ENCODE results near the gene ROBO1.

ROBO1 gene

DNA sequence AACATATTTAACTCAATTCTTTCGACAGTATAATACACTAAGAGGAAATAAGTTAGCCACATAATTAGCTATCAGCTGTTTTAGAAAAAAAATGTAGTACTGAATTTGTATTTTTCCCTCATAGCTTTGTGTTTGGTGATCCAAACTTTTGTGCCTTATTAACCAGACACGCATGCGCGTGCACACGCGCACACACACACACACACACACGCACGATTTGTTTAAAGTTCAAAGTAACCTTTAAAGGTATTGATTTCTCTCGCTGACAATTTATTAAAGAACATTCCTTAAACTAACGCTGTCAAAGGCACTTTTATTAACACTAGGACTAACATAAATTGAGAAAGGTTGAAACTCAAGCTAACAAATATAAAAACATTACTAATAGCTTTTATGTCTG, 198.9 kb downstream of the ROBO1 start:
- no peak overlapping the region for H3K27ac ChIP-seq
- no peak overlapping the region for H3K4me3 ChIP-seq
- no peak for DNase-seq (ENCODE audit: low spot score)
- TF ChIP-seq CTCF (IDR thresholded peaks at IDR 0.05), result no peak

DNA sequence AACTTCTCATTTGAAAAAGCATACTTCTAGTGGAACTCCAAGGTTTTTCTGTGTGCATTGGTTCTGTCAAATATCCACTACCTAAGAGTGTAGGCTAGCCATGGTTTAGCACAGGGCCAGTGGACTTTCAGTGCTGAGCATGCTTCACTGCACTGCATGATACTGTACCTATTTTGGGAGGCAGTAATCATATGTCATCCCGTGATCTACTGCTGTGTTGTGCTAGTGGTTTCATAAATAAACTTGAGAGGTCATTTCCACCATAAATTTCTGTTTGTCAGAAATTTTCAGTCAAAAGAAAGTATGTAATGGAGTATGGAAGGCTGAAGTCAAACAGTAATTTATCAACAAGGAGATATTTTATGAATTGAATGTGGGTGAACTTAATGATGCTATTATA, 203.6 kb downstream of the ROBO1 start:
- no peak for TF ChIP-seq CTCF (IDR thresholded peaks at IDR 0.05)
- Histone ChIP-seq H3K4me3 (no peak overlapping the region), H3K27ac (no peak overlapping the region)
- DNase-seq (ENCODE audit: low spot score), result no peak

- no peak for DNase-seq (ENCODE audit: low spot score)
- no peak overlapping the region for H3K27ac ChIP-seq
- no peak for TF ChIP-seq CTCF (IDR thresholded peaks at IDR 0.05)
Measured at GRCh38 chr3:79560698-79561097, 207.1 kb downstream of the ROBO1 start.

GRCh38 chr3:79558943-79559342, 208.9 kb downstream of the ROBO1 start:
- H3K27ac ChIP-seq, result no peak overlapping the region
- DNase-seq (ENCODE audit: low spot score), result no peak
- H3K4me3 ChIP-seq, result no peak overlapping the region
- TF ChIP-seq CTCF (IDR thresholded peaks at IDR 0.05), result no peak

More at GRCh38 chr3:79560698-79561097, 207.1 kb downstream of the ROBO1 start:
- no peak overlapping the region for H3K4me3 ChIP-seq

DNA sequence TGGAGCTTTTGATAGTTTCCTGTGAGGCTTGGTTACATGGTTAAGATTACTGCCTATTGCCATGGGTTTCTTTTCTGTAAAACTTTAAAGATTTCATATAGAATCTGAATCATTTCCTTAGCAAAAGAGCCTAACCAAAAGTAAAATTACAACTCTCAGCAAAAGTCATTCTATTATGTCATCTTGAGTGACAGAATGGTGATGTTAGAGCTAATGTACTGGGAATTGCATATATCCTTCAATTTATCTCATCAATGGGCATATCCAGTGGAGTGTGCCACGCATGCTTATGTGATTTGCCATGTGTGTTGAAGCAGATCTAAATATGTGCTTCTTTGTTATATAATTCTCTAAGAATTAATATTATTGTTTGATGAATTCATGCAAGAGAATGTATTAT, 212.1 kb downstream of the ROBO1 start:
- H3K4me3 ChIP-seq, result no peak overlapping the region
- TF ChIP-seq CTCF (IDR thresholded peaks at IDR 0.05), result no peak
- H3K27ac ChIP-seq, result no peak overlapping the region
- no peak for DNase-seq (ENCODE audit: low spot score)

- TF ChIP-seq CTCF (IDR thresholded peaks at IDR 0.05), result no peak
- DNase-seq (ENCODE audit: low spot score), result no peak
- H3K27ac ChIP-seq, result no peak overlapping the region
- H3K4me3 ChIP-seq, result no peak overlapping the region
Measured at GRCh38 chr3:79551997-79552396, 215.8 kb downstream of the ROBO1 start.

- TF ChIP-seq CTCF (IDR thresholded peaks at IDR 0.05), result no peak
- DNase-seq (ENCODE audit: low spot score), result no peak
Measured at GRCh38 chr3:79551321-79551892, 216.4 kb downstream of the ROBO1 start.

More at GRCh38 chr3:79551321-79551892, 216.4 kb downstream of the ROBO1 start:
- H3K4me3 ChIP-seq, result no peak overlapping the region
- H3K27ac ChIP-seq, result no peak overlapping the region

Data from coronary artery (tissue), 2 donors.